Frontal cortex (tissue), 4 donors: ENCODE measurements around the gene CD209. TPM values are rescaled to one million over a fixed set of nuclear protein-coding genes. Genes with fewer than 3 reads are reported as not detected.

Experiments
- DNase-seq, 2 donors: peaks; one replicate each; pipeline ENCODE4 v3.0.0; 2012; ENCODE audit warnings: low spot score in 2 of 2
- FAIRE-seq: peaks from 2 replicates; lab custom pipeline; 2012; peaks lifted over from hg19 to GRCh38; lab: Jason Lieb, UNC
- total RNA-seq: library from RNA; depleted of rRNA; stranded (reverse); fragments of >200 nt; gene quantifications from one replicate; pipeline ENCODE4 v1.2.3, GENCODE V29; 2014
- donor health status: control.
- donor health status: control.
- donor health status: control.

Gene CD209
- total RNA-seq, 1 donor from 2014 or later, result 0.82 TPM

DNA sequence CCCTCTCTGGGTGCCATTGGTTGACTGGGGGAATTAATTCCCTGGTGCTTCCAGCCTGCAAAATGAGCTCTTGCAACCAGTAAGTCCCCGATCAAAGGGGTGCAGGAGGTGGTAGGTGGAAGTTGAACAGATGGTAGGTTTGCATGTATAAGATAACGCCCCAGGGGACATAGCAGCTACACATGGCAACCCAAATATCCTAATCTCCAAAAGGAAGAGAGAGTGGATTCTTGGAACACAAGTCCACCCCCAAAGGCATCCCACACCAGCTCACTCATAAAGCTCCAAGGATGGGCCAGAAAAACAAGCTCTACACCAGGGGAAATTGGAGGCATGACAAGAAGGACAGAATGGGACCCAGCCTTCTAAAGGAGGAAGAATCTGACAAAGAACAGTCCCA lies 4.8 kb downstream of the CD209 start:
- no peak for FAIRE-seq
- DNase-seq, result no peak

DNA sequence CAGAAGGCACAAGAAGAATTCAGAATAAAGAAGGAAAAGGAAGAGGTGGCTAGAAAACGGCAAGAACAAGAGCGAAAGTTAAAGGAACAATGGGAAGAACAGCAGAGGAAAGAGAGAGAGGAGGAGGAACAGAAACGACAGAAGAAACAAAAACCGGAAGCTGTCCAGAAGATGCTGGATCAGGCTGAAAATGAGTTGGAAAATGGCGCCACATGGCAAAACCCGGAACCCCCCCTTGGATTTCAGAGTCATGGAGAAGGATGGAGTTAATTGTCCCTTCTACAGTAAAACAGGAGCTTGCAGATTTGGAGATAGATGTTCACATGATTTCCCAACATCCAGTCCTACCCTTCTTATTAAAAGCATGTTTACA lies 6.7 kb downstream of the CD209 start:
- no peak for FAIRE-seq

DNA sequence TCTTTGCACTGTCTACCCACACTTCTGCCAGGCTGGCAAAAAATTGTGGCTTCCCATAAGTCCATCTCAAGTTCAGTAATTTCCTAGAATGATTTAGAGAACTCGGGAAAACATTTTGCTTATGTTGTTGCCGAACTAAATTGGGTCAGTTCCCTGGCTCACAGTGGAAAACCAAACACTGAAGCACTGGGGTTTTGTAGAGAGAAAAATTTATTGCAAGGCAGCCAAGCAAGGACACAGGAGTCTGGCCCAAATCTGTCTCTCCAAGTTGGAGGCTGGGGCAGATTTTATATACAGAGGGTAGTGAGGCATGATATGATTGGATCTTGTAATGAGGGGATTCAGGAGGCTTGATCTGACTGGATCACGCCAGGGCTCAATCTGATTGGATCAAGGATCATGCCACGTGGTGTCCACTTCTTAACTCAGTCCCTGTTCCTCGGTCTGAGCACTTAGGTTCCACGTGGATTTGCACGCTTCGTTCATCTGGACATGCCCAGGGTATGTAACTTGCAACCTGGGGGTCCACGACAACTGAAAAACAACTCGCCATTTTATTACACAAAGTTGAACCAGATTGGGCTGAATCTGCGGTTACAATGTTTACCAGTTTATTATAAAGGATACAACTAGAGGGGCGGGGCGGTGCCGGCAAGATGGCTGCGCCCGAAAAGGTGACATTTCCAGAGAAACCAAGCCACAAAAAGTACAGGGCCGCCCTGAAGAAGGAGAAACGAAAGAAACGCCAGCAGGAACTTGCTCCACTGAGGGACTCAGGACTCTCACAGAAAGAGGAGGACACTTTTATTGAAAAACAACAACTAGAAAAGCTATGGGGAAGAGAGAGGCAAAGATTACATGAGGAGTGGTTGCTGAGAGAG lies 7.3 kb downstream of the CD209 start:
- DNase-seq (no peak), FAIRE-seq (no peak)

More for the DNA sequence above, 6.7 kb downstream of the CD209 start:
- DNase-seq, result no peak

DNA sequence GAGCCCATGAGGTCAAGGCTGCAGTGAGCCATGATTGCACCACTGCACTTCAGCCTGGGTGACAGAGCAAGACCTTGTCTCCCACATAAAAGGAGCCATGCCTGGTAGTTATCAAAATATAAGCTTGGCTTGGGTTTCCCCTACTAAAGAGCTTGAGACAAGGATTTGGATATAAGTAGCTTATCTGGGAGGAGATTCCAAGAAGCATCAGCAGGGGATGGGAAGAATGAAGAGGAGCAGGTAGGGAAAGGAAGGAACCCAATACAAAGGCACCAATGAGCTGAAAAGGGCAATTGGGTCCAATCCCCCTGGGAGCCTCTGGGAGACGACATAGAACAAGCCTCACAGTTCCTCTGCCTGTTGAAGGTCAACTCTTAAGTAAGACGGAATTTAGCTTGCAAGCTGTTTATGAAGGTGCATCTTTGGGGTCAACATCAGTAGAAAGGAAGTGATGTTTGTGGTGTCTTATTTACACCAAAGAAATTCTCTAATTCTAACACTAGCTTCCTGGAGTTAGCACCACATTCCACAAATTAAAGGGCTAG lies 8.1 kb downstream of the CD209 start:
- FAIRE-seq, result no peak
- DNase-seq, result no peak

DNA sequence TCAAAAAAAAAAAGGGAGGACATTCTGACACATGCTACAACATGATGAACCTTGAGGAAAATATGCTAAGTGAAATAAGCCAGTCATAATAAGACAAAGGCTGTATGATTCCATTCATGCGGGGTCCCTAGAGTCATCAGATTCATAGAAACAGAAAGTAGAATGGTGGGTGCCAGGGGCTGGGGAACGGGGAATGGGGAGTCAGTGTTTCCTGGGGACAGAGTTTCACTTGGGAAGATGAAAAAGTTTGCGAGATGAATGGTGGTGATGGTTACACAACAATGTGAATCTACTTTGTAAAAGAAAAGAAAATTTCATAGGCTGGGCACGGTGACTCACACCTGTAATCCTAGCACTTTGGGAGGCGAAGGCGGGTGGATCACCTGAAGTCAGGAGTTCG lies 9.3 kb downstream of the CD209 start:
- no peak for FAIRE-seq

GRCh38 chr19:7737215-7737614 lies 10.1 kb downstream of the CD209 start:
- no peak for FAIRE-seq

More for the DNA sequence above, 9.3 kb downstream of the CD209 start:
- no peak for DNase-seq

GRCh38 chr19:7736148-7736547 lies 11.2 kb downstream of the CD209 start:
- DNase-seq, result no peak
- FAIRE-seq, result no peak

More at GRCh38 chr19:7737215-7737614, 10.1 kb downstream of the CD209 start:
- DNase-seq, result no peak

DNA sequence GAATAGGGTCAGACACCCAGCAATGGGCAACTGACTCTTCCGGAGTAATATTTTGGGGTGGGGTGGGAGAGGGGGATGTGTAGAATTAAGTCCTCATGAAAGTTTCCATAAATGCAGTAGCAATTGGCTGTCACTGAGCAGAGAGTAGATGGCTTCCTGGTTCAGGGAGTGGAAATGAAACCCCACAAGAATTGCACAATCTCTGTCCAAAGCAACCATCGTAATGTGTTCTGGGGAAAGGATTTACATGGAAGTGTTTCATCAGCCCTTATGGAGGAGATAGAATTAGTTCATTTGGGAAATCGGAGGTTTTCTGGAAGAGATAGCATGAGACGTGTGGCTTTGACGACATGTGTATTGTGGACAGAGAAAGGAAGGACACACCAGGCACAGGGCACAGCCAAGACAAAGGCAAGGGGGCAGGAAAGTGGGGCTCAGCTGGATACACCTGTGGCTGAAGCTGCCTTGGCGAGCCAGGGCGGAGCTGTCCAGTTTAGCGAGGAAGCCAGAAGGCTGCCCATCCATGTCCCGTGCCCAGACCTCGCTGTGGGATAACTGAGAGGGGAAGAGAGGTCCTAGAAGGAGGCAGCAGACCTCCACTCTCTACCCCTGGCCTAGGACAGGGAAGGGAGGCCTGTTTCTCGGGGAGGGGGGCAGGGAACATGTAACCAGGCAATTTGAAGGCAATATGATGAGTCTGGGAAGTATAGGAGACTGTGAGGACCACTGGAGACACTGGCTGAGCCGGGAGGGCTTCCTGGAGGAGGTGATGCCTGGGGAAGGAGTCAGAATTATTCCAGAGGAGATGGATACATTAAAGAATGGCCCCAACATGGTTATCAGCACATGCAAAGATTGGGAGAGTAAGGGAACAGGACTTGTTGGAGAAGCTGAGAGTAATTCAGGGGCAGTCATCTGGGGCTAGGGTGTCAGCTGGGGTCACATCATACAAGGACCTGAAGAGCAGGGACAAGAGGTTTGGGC lies 12.8 kb downstream of the CD209 start:
- FAIRE-seq, result no peak
- DNase-seq, result no peak

DNA sequence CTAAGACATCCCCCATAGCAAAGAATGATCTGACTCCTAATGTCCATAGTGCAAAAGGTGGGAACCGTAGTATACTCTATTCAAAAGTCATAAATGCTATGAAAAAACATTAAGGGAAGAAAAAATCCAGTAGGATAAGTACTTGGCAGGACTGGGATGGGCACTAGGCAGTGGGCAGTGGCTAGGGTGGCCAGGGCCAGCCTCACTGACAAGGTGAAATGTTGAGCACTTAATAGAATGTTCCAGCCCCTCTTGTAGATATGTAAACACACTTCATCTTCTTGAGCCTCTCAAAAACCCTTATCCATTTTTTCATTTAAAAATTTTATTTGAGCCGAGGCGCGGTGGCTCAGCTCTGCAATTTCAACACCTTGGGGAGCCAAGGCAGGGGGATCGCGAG lies 14.0 kb downstream of the CD209 start:
- no peak for FAIRE-seq
- no peak for DNase-seq

GRCh38 chr19:7732045-7732444 lies 15.3 kb downstream of the CD209 start, which contains the start of gene CLEC4G:
Gene CLEC4G, minus strand, starts transcription at chr19:7732110. Its CDS starts 8 bp downstream, at chr19:7732102.
- no peak for FAIRE-seq

GRCh38 chr19:7731615-7732014 lies 15.7 kb downstream of the CD209 start:
- no peak for FAIRE-seq
- DNase-seq, result no peak

More at GRCh38 chr19:7732045-7732444, 15.3 kb downstream of the CD209 start, which contains the start of gene CLEC4G:
- DNase-seq, result no peak

GRCh38 chr19:7731218-7731595 lies 16.1 kb downstream of the CD209 start:
- DNase-seq (no peak), FAIRE-seq (no peak)

DNA sequence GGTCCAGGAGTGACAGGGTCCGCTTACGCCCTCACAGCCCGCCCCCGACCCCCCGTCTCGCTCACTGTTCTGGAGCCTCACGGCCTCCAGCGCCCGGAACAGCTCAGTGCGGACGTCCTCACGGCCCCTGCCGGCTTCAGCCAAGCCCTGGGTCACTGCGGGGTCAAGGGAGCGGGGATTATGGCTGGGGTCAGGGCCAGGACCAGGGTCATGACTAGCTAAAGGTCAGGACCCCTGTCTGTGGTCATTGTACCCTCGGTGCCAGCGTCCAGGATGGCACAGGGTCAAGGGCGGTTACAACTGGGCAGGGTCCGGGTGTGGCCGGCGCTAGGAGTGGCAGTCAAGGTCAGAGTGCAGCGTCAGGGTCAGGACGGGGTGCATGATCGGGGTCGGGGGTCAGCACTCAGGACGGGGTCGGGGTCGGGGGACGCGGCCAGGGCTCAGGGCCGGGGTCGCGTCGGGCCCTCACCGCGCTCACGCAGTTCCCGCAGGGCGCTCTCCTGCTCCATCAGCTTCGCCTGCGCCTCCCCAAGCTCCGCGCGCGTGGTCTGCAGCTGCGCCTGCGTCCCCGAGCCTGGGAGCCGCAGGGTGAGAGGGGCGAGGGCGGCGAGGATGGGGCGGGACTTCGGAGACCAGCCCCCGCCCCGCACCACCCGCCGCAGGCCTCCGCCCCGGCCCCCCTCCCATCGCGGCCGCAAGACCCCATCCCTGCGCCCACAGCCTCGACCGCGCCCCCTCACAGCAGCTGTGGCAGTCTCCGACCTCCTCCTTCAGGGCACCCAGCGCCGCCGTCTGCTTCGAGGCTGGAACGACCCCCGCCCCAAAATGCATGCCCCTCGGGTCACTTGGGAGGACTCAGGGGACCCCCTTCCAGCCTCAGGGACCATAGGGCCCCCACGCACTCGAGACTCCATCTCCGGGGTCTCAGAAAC lies 16.8 kb downstream of the CD209 start:
- no peak for FAIRE-seq
- no peak for DNase-seq

GRCh38 chr19:7729831-7730285 lies 17.5 kb downstream of the CD209 start:
- DNase-seq (no peak), FAIRE-seq (no peak)

GRCh38 chr19:7729211-7729610 lies 18.1 kb downstream of the CD209 start:
- FAIRE-seq, result no peak
- DNase-seq, result no peak

- FAIRE-seq (no peak), DNase-seq (no peak)
Observed at GRCh38 chr19:7725791-7726190, 21.5 kb downstream of the CD209 start.

DNA sequence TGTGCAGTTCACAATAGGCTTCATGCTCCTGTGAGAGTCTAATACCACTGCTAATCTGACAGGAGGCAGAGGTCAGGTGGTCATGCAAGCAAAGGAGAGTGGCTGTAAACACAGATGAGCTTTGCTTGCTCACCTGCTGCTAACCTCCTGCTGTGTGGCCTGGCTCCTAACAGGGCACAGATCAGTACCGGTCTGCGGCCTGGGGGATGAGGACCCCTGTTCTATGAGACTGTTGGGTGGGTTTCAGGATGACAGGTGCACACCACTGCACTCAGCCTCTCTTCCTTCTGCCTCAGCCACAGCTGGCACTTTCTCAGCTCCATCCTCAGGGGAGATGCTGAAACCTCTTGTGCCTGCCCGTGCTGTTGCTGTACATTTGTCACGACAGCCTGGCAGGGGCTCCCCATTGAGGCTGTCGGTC lies 25.1 kb downstream of the CD209 start:
- DNase-seq, result no peak
- FAIRE-seq, result no peak

DNA sequence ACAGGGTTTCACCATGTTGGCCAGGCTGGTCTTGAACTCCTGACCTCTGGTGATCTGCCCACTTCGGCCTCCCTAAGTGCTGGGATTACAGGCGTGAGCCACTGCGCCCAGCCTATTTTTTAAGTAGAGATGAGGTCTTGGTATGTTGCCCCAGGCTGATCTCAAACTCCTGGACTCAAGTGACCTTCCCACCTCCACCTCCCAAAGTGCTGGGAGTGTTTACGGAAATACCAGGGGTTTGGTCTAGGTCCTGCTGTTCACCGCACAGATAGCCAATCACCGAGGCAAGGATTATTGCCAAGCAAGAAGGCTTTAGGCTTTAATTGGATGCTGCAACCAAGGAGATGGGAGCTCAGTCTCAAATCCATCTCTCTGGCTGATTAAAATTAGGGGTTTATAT lies 27.0 kb downstream of the CD209 start:
- DNase-seq (no peak), FAIRE-seq (no peak)

DNA sequence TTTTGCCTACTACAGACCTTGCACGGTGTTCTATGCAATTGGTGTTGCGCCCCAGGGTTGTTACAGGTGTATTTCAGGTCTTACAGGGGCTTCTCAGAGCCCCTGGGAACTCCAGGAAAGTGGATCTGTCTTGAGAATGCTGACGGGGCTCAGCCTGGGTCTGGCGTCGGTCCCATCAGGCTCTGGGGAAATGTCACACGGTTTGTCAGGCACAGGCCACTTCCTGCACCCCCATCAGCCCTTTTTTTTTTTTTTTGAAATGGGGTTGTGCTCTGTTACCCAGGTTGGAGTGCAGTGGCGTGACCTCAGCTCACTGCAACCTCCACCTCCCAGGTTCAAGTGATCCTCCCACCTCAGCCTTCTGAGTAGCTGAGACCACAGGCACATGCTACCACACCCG lies 28.7 kb downstream of the CD209 start:
- FAIRE-seq (no peak), DNase-seq (no peak)
